OCI-LY3 (cell line): ENCODE results near the gene UROC1.

ENCODE experiments used
- EZH2phosphoT487 ChIP-seq: fragments of 200-600 bp; shearing (Covaris generic); IDR thresholded peaks from 2 replicates; pipeline ENCODE4 v1.6.1; 2018; ENCODE audit warnings: antibody characterized with exemption, mixed run types, low read depth
- TF ChIP-seq, protein P1 (sequence below): fragments of 200-600, 300-600 bp; sonication (generic); IDR thresholded peaks from 2 replicates; pipeline ENCODE4 v1.5.1; 2014; ENCODE audit warnings: antibody characterized with exemption, low read length, low read depth

DNA sequence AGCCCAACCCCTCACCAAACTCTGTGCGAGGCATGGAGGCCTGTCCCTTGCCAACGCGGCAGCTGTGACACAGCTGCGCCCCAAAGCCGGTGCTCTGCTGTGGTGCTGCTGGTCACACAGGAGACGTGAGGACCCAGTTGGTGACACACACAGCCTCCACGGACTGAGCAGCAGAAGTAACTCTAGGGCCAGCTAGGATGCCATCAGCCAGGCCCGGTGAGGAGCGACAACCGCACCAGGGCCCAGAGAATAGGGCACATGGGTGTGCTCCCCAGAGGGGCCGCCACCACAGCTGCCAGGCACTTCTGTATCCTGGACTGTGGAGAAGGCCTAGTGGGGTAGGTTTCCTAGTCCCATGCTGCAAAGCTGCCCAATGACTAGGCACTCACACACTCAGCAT, 52.6 kb downstream of the UROC1 start:
- TF ChIP-seq, protein P1, sequence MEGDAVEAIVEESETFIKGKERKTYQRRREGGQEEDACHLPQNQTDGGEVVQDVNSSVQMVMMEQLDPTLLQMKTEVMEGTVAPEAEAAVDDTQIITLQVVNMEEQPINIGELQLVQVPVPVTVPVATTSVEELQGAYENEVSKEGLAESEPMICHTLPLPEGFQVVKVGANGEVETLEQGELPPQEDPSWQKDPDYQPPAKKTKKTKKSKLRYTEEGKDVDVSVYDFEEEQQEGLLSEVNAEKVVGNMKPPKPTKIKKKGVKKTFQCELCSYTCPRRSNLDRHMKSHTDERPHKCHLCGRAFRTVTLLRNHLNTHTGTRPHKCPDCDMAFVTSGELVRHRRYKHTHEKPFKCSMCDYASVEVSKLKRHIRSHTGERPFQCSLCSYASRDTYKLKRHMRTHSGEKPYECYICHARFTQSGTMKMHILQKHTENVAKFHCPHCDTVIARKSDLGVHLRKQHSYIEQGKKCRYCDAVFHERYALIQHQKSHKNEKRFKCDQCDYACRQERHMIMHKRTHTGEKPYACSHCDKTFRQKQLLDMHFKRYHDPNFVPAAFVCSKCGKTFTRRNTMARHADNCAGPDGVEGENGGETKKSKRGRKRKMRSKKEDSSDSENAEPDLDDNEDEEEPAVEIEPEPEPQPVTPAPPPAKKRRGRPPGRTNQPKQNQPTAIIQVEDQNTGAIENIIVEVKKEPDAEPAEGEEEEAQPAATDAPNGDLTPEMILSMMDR: no peak
- no peak for TF ChIP-seq EZH2phosphoT487
